Measurements from ENCODE around the gene MAPK8IP3. TPM values are rescaled to one million over a fixed set of nuclear protein-coding genes. Genes with fewer than 3 reads are reported as not detected.

Gene MAPK8IP3
- total and polyA plus RNA-seq, 9 of the 15 experiments (the other 6 are each of a cell fraction or from before 2014, with no cell fraction given) = 0.17 to 58.7 (median 16.7) TPM

DNA sequence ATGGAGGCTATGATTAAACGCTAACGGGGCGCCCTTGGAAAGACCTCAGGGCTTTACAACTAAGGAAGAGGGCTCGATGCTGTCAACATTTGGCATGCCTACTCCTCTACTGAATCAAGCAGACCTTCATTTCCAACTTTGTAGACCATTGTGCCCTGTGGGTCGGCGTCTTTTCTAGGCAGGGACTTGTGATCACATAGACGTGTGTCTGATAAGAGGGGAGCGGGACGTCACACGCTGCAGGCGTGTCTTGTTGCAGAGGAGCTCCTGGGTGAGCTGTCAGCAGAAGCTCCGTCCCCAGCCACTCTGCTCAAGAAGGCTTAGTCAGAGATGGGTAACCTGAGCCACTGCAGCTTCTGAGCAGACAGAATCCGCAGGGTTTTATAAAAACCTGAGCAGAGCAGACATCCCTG, 2.8 kb downstream of the MAPK8IP3 start (continued):
- TF ChIP-seq RBM39 (optimal IDR thresholded peaks at IDR 0.05; ENCODE audit: low read depth, low read length) (peak; percentile 14), ZKSCAN3 (CRISPR knock-in tag; IDR thresholded peaks at IDR 0.05) (no peak), TAF1 (IDR thresholded peaks at IDR 0.05; ENCODE audit: control insufficient read depth, extremely low read depth, insufficient read depth, low read length, severe bottlenecking) (peak; percentile 62), KDM5B (IDR thresholded peaks at IDR 0.05; ENCODE audit: insufficient replicate concordance, low read depth, low read length) (peak; percentile 49), ZBED1 (IDR thresholded peaks at IDR 0.05) (no peak), CBFB (CRISPR knock-in tag; IDR thresholded peaks at IDR 0.05) (0 out of 2 replicates have a peak, but pooled peaks have one; percentile 61), ZNF696 (CRISPR knock-in tag; conservative IDR thresholded peaks at IDR 0.05) (no peak), GTF2A2 (tag; IDR thresholded peaks at IDR 0.05) (no peak), ELF1 (tag; IDR thresholded peaks at IDR 0.05) (no peak), FOXK2 (conservative IDR thresholded peaks at IDR 0.05 in 1 of 2, IDR thresholded peaks at IDR 0.05 in 1 of 2; ENCODE audit: low read depth in 2 of 2) (peak; percentile 57 to 65; a peak in 3 of 4 replicates), CREB1 (IDR thresholded peaks at IDR 0.05) (peak; percentile 71), CREB1 (CRISPR knock-in tag; IDR thresholded peaks at IDR 0.05) (peak; percentile 77; the same call in 1 of the 2 replicates), MYNN (IDR thresholded peaks at IDR 0.05) (no peak), MYNN (CRISPR knock-in tag; IDR thresholded peaks at IDR 0.05) (no peak), ZNF764 (CRISPR knock-in tag; IDR thresholded peaks at IDR 0.05; ENCODE audit: low read depth) (no peak), ZNF695 (CRISPR knock-in tag; IDR thresholded peaks at IDR 0.05) (no peak), MEF2A (IDR thresholded peaks at IDR 0.05; ENCODE audit: control insufficient read depth, low read depth, low read length) (no peak), BCL6 (CRISPR knock-in tag; IDR thresholded peaks at IDR 0.05) (no peak), SNRNP70 (optimal IDR thresholded peaks at IDR 0.05; ENCODE audit: low read depth, low read length) (no peak), CTBP1 (IDR thresholded peaks at IDR 0.05; ENCODE audit: borderline replicate concordance) (peak; percentile 44; the same call in 1 of the 2 replicates), MTA2 (IDR thresholded peaks at IDR 0.05; ENCODE audit: low read depth) (no peak), ZNF175 (CRISPR knock-in tag; IDR thresholded peaks at IDR 0.05; ENCODE audit: low read depth) (no peak)
- TF ChIP-seq, protein P1, sequence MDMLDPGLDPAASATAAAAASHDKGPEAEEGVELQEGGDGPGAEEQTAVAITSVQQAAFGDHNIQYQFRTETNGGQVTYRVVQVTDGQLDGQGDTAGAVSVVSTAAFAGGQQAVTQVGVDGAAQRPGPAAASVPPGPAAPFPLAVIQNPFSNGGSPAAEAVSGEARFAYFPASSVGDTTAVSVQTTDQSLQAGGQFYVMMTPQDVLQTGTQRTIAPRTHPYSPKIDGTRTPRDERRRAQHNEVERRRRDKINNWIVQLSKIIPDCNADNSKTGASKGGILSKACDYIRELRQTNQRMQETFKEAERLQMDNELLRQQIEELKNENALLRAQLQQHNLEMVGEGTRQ (CRISPR knock-in tag; IDR thresholded peaks at IDR 0.05) = no peak
- TF ChIP-seq, protein P2, sequence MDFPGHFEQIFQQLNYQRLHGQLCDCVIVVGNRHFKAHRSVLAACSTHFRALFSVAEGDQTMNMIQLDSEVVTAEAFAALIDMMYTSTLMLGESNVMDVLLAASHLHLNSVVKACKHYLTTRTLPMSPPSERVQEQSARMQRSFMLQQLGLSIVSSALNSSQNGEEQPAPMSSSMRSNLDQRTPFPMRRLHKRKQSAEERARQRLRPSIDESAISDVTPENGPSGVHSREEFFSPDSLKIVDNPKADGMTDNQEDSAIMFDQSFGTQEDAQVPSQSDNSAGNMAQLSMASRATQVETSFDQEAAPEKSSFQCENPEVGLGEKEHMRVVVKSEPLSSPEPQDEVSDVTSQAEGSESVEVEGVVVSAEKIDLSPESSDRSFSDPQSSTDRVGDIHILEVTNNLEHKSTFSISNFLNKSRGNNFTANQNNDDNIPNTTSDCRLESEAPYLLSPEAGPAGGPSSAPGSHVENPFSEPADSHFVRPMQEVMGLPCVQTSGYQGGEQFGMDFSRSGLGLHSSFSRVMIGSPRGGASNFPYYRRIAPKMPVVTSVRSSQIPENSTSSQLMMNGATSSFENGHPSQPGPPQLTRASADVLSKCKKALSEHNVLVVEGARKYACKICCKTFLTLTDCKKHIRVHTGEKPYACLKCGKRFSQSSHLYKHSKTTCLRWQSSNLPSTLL (IDR thresholded peaks at IDR 0.05) = no peak
- TF ChIP-seq, protein P3, sequence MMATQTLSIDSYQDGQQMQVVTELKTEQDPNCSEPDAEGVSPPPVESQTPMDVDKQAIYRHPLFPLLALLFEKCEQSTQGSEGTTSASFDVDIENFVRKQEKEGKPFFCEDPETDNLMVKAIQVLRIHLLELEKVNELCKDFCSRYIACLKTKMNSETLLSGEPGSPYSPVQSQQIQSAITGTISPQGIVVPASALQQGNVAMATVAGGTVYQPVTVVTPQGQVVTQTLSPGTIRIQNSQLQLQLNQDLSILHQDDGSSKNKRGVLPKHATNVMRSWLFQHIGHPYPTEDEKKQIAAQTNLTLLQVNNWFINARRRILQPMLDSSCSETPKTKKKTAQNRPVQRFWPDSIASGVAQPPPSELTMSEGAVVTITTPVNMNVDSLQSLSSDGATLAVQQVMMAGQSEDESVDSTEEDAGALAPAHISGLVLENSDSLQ (IDR thresholded peaks at IDR 0.05) = peak; percentile 87
- TF ChIP-seq, protein P4, sequence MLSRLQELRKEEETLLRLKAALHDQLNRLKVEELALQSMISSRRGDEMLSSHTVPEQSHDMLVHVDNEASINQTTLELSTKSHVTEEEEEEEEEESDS (CRISPR knock-in tag; IDR thresholded peaks at IDR 0.05) = no peak
- TF ChIP-seq, protein P5, sequence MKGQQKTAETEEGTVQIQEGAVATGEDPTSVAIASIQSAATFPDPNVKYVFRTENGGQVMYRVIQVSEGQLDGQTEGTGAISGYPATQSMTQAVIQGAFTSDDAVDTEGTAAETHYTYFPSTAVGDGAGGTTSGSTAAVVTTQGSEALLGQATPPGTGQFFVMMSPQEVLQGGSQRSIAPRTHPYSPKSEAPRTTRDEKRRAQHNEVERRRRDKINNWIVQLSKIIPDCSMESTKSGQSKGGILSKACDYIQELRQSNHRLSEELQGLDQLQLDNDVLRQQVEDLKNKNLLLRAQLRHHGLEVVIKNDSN (CRISPR knock-in tag; IDR thresholded peaks at IDR 0.05) = peak; percentile 53
